Measurements from ENCODE around the gene RBMS1.

RBMS1 gene

GRCh38 chr2:160390544-160391455 is 102.8 kb downstream of the RBMS1 start:
- TF ChIP-seq ZNF274 (IDR thresholded peaks at IDR 0.05; ENCODE audit: low read depth, low read length) = no peak
- H3K4me3 ChIP-seq (ENCODE audit: low read length) = no peak overlapping the region

GRCh38 chr2:160389875-160390274 is 103.7 kb downstream of the RBMS1 start:
- H3K4me3 ChIP-seq (ENCODE audit: low read length) = no peak overlapping the region
- no peak for TF ChIP-seq ZNF274 (IDR thresholded peaks at IDR 0.05; ENCODE audit: low read depth, low read length)

GRCh38 chr2:160388464-160389263 is 104.9 kb downstream of the RBMS1 start:
- no peak for TF ChIP-seq ZNF274 (IDR thresholded peaks at IDR 0.05; ENCODE audit: low read depth, low read length)

GRCh38 chr2:160387558-160388262 is 105.9 kb downstream of the RBMS1 start:
- TF ChIP-seq ZNF274 (IDR thresholded peaks at IDR 0.05; ENCODE audit: low read depth, low read length) = no peak
- no peak overlapping the region for H3K4me3 ChIP-seq (ENCODE audit: low read length)

More at GRCh38 chr2:160388464-160389263, 104.9 kb downstream of the RBMS1 start:
- no peak overlapping the region for H3K4me3 ChIP-seq (ENCODE audit: low read length)

GRCh38 chr2:160384791-160385190 is 108.8 kb downstream of the RBMS1 start:
- H3K4me3 ChIP-seq (ENCODE audit: low read length) = no peak overlapping the region
- no peak for TF ChIP-seq ZNF274 (IDR thresholded peaks at IDR 0.05; ENCODE audit: low read depth, low read length)

GRCh38 chr2:160381425-160381951 is 112.1 kb downstream of the RBMS1 start:
- TF ChIP-seq ZNF274 (IDR thresholded peaks at IDR 0.05; ENCODE audit: low read depth, low read length) = no peak
- H3K4me3 ChIP-seq (ENCODE audit: low read length) = no peak overlapping the region

- TF ChIP-seq ZNF274 (IDR thresholded peaks at IDR 0.05; ENCODE audit: low read depth, low read length) = no peak
- no peak overlapping the region for H3K4me3 ChIP-seq (ENCODE audit: low read length)
These were observed 113.0 kb downstream of the RBMS1 start for GRCh38 chr2:160380611-160381010.

- no peak overlapping the region for H3K4me3 ChIP-seq (ENCODE audit: low read length)
- TF ChIP-seq ZNF274 (IDR thresholded peaks at IDR 0.05; ENCODE audit: low read depth, low read length) = no peak
These were observed 113.5 kb downstream of the RBMS1 start for GRCh38 chr2:160380000-160380570.

GRCh38 chr2:160379399-160379798 is 114.2 kb downstream of the RBMS1 start:
- H3K4me3 ChIP-seq (ENCODE audit: low read length) = no peak overlapping the region
- TF ChIP-seq ZNF274 (IDR thresholded peaks at IDR 0.05; ENCODE audit: low read depth, low read length) = no peak

GRCh38 chr2:160377204-160377995 is 116.2 kb downstream of the RBMS1 start:
- TF ChIP-seq ZNF274 (IDR thresholded peaks at IDR 0.05; ENCODE audit: low read depth, low read length) = no peak
- no peak overlapping the region for H3K4me3 ChIP-seq (ENCODE audit: low read length)

- TF ChIP-seq ZNF274 (IDR thresholded peaks at IDR 0.05; ENCODE audit: low read depth, low read length) = no peak
- H3K4me3 ChIP-seq (ENCODE audit: low read length) = no peak overlapping the region
These were observed 117.0 kb downstream of the RBMS1 start for GRCh38 chr2:160376576-160376975.

- H3K4me3 ChIP-seq (ENCODE audit: low read length) = no peak overlapping the region
- TF ChIP-seq ZNF274 (IDR thresholded peaks at IDR 0.05; ENCODE audit: low read depth, low read length) = no peak
These were observed 117.7 kb downstream of the RBMS1 start for GRCh38 chr2:160375802-160376469.
